Vagina (tissue), 2 donors: ENCODE measurements around the gene NDUFA11. TPM values are rescaled to one million over a fixed set of nuclear protein-coding genes. Genes with fewer than 3 reads are reported as not detected.

ENCODE experiments used
- DNase-seq, 2 donors: peaks; one replicate each; pipeline ENCODE4 v3.0.0-alpha.2; 2017; ENCODE audit errors: extremely low spot score in 2 of 2
- H3K27ac ChIP-seq: fragments of 200-600 bp; sonication (generic); one replicate; pipeline ENCODE4 v1.5.1; 2019
- H3K27me3 ChIP-seq: fragments of 200-600 bp; sonication (generic); one replicate; pipeline ENCODE4 v1.5.1; 2019
- H3K36me3 ChIP-seq, 2 donors: fragments of 200-600 bp; sonication (generic); one replicate each; pipeline ENCODE4 v1.5.1; 2017 to 2019
- H3K4me1 ChIP-seq: fragments of 200-600 bp; sonication (generic); one replicate; pipeline ENCODE4 v1.5.1; 2019
- H3K4me3 ChIP-seq, 2 donors: fragments of 200-600 bp; sonication (generic); 1 replicate in 1 of 2; 2 replicates in 1 of 2; pipeline ENCODE4 v1.5.1; 2016 to 2019
- H3K9me3 ChIP-seq: fragments of 200-600 bp; sonication (generic); one replicate; pipeline ENCODE4 v1.5.1; 2019
- CTCF ChIP-seq, 3 experiments: fragments of 450-650 bp in 2 of 3; fragments of 200-600 bp in 1 of 3; sonication (generic) in 1 of 3; IDR thresholded peaks; one replicate each; pipeline ENCODE4 v1.5.1; 2017 to 2019; ENCODE audit warnings: antibody characterized with exemption in 3 of 3, mild to moderate bottlenecking in 2 of 3, moderate library complexity in 2 of 3
- POLR2A ChIP-seq, 2 donors: fragments of 450-650 bp; IDR thresholded peaks; one replicate each; pipeline ENCODE4 v1.6.1; 2017; ENCODE audit warnings: antibody characterized with exemption in 2 of 2, mild to moderate bottlenecking in 2 of 2, moderate library complexity in 2 of 2
- POLR2AphosphoS5 ChIP-seq, 2 donors: sonication (generic); formaldehyde crosslinking; IDR thresholded peaks; one replicate each; pipeline ENCODE4 v1.9.0; 2017; ENCODE audit warnings: antibody characterized with exemption in 2 of 2, mild to moderate bottlenecking in 2 of 2, low read depth in 1 of 2; ENCODE audit not compliant: insufficient read depth in 1 of 2
- intact Hi-C: fragments of 100-400 bp; cut with DNase I; formaldehyde crosslinking; loops from one replicate; pipeline ENCODE4 v1.15.1; 2023
- total RNA-seq: library from RNA; depleted of rRNA; stranded (reverse); fragments of >200 nt; gene quantifications from one replicate; pipeline ENCODE4 v1.2.3, GENCODE V29; 2016

Gene NDUFA11
- total RNA-seq, 1 donor from 2014 or later: 318 TPM

GRCh38 chr19:5873617-5874199 is 29.9 kb downstream of the NDUFA11 start:
- H3K4me1 ChIP-seq: no peaks in the 10 kb centered on the region
- no peaks in the 10 kb centered on the region for H3K36me3 ChIP-seq
- TF ChIP-seq POLR2A (IDR thresholded peaks at IDR 0.05) (no peak), POLR2AphosphoS5 (IDR thresholded peaks at IDR 0.05; ENCODE audit: insufficient read depth in 1 of 2, low read depth in 1 of 2) (no peak), CTCF (IDR thresholded peaks at IDR 0.05) (no peak)
- H3K27ac ChIP-seq: no peak overlapping the region
- intact Hi-C loops: no loop called here
- H3K4me3 ChIP-seq: no peak overlapping the region
- H3K27me3 ChIP-seq: no peaks in the 10 kb centered on the region
- no peak for DNase-seq
- H3K9me3 ChIP-seq: no peaks in the 10 kb centered on the region

- H3K4me1 ChIP-seq: no peaks in the 10 kb centered on the region
- H3K36me3 ChIP-seq: no peaks in the 10 kb centered on the region
- no peaks in the 10 kb centered on the region for H3K27me3 ChIP-seq
- intact Hi-C loops: no loop called here
- no peak for DNase-seq
- no peak overlapping the region for H3K4me3 ChIP-seq
- H3K27ac ChIP-seq: no peak overlapping the region
- H3K9me3 ChIP-seq: no peaks in the 10 kb centered on the region
- TF ChIP-seq POLR2AphosphoS5 (IDR thresholded peaks at IDR 0.05; ENCODE audit: insufficient read depth in 1 of 2, low read depth in 1 of 2) (no peak), CTCF (IDR thresholded peaks at IDR 0.05) (no peak), POLR2A (IDR thresholded peaks at IDR 0.05) (no peak)
These were observed 32.6 kb downstream of the NDUFA11 start for GRCh38 chr19:5870986-5871394.

- no peaks in the 10 kb centered on the region for H3K27me3 ChIP-seq
- no peak overlapping the region for H3K4me3 ChIP-seq
- H3K4me1 ChIP-seq: no peaks in the 10 kb centered on the region
- no peaks in the 10 kb centered on the region for H3K9me3 ChIP-seq
- no peak for TF ChIP-seq CTCF (IDR thresholded peaks at IDR 0.05)
- no peak for TF ChIP-seq POLR2AphosphoS5 (IDR thresholded peaks at IDR 0.05; ENCODE audit: insufficient read depth in 1 of 2, low read depth in 1 of 2)
- TF ChIP-seq POLR2A (IDR thresholded peaks at IDR 0.05): no peak
- no peaks in the 10 kb centered on the region for H3K36me3 ChIP-seq
- no peak overlapping the region for H3K27ac ChIP-seq
- intact Hi-C loops: no loop called here
- DNase-seq: no peak
These were observed 36.1 kb downstream of the NDUFA11 start for GRCh38 chr19:5867201-5868136.

GRCh38 chr19:5865772-5866171 is 37.8 kb downstream of the NDUFA11 start:
- intact Hi-C loops: no loop called here
- no peak overlapping the region for H3K27ac ChIP-seq
- TF ChIP-seq POLR2A (IDR thresholded peaks at IDR 0.05) (no peak), CTCF (IDR thresholded peaks at IDR 0.05) (no peak), POLR2AphosphoS5 (IDR thresholded peaks at IDR 0.05; ENCODE audit: insufficient read depth in 1 of 2, low read depth in 1 of 2) (no peak)
- no peaks in the 10 kb centered on the region for H3K36me3 ChIP-seq
- no peak overlapping the region for H3K4me3 ChIP-seq
- DNase-seq: no peak
- no peaks in the 10 kb centered on the region for H3K27me3 ChIP-seq
- no peaks in the 10 kb centered on the region for H3K9me3 ChIP-seq
- H3K4me1 ChIP-seq: no peaks in the 10 kb centered on the region
